ENCODE measurements around the gene DAPK1.

- TF ChIP-seq CTCF (IDR thresholded peaks at IDR 0.05; ENCODE audit: low read length) (no peak), EZH2 (IDR thresholded peaks at IDR 0.05; ENCODE audit: borderline replicate concordance, low read length) (no peak)
These were observed 242.5 kb downstream of the DAPK1 start for GRCh38 chr9:87740209-87740608.

Measured in OCI-LY1 (cell line).